K562 (cell line): ENCODE data around the gene EGR2. TPM values are rescaled to one million over a fixed set of nuclear protein-coding genes. Genes with fewer than 3 reads are reported as not detected.

Source experiments
- BACH1 ChIP-seq: fragments of 200-800 bp; sonication (Bioruptor generic); IDR thresholded peaks from 2 replicates; pipeline ENCODE4 v1.6.1; 2016; ENCODE audit warnings: missing genetic modification characterization, missing compliant biosample characterization
- CHAMP1 ChIP-seq: fragments of 450-650 bp; IDR thresholded peaks from 2 replicates; pipeline ENCODE4 v1.6.1; 2016; ENCODE audit warnings: mild to moderate bottlenecking
- CXXC5 ChIP-seq: fragments of 250-450 bp; sonication (Bioruptor Pico); IDR thresholded peaks from 2 replicates; pipeline ENCODE4 v1.8.0; 2022; ENCODE audit warnings: inconsistent platforms, mild to moderate bottlenecking, moderate library complexity
- DIDO1 ChIP-seq: fragments of 450-650 bp; IDR thresholded peaks from 2 replicates; pipeline ENCODE4 v1.6.1; 2016; ENCODE audit warnings: low read depth, missing biosample characterization, missing genetic modification characterization
- KLF6 ChIP-seq: fragments of 250-450 bp; sonication (Bioruptor Pico); IDR thresholded peaks from 2 replicates; pipeline ENCODE4 v1.4.0; 2020; ENCODE audit warnings: mild to moderate bottlenecking, moderate library complexity, borderline replicate concordance
- MYBL2 ChIP-seq, 2 experiments: fragments of 450-650 bp in 1 of 2; sonication (generic) in 1 of 2; formaldehyde crosslinking in 1 of 2; IDR thresholded peaks; 2 replicates each; pipeline versions ENCODE4 v1.6.1 to v1.8.1; 2017 to 2022; ENCODE audit warnings: borderline replicate concordance in 1 of 2, inconsistent platforms in 1 of 2, low read depth in 1 of 2, mild to moderate bottlenecking in 1 of 2, missing genetic modification reagents in 1 of 2, moderate library complexity in 1 of 2
- PHF20 ChIP-seq: fragments of 450-650 bp; IDR thresholded peaks from 2 replicates; pipeline ENCODE4 v1.6.1; 2018; ENCODE audit not compliant: partially characterized antibody
- POLR2H ChIP-seq: IDR thresholded peaks from 2 replicates; pipeline ENCODE4 v1.6.1; 2016; ENCODE audit warnings: missing genetic modification characterization, low read depth, mild to moderate bottlenecking, control low read depth, missing compliant biosample characterization, moderate library complexity
- STAT6 ChIP-seq: sonication (generic); formaldehyde crosslinking; IDR thresholded peaks from 2 replicates; pipeline ENCODE4 v1.8.1; 2023; ENCODE audit warnings: mild to moderate bottlenecking, missing genetic modification reagents
- XRCC5 ChIP-seq: fragments of 200-400 bp; formaldehyde crosslinking; IDR thresholded peaks from 2 replicates; pipeline ENCODE4 v1.6.1; 2017; ENCODE audit warnings: low read depth, mild to moderate bottlenecking, low read length
- ZBTB12 ChIP-seq: fragments of 250-450 bp; sonication (Bioruptor Pico); IDR thresholded peaks from 2 replicates; pipeline ENCODE4 v1.4.0; 2020
- ZBTB8A ChIP-seq: fragments of 450-650 bp; IDR thresholded peaks from 2 replicates; pipeline ENCODE4 v1.6.1; 2018; ENCODE audit warnings: mild to moderate bottlenecking, moderate library complexity; ENCODE audit not compliant: partially characterized antibody
- ZNF24 ChIP-seq: fragments of 450-650 bp; IDR thresholded peaks from 2 replicates; pipeline ENCODE4 v1.6.1; 2016
- ZNF395 ChIP-seq: fragments of 200-800 bp; sonication (Bioruptor generic); IDR thresholded peaks from 2 replicates; pipeline ENCODE4 v1.6.1; 2017; ENCODE audit warnings: missing genetic modification characterization, missing compliant biosample characterization
- polyA plus RNA-seq, 8 experiments: library from polyadenylated mRNA; depleted of rRNA in 4 of 8; stranded (reverse) in 5 of 8; unstranded in 3 of 8; fragments of >200 nt; fragmentation: Nextera tagmentation in 2 of 8; fragmentation: Illumina TruSeq in 1 of 8; extraction: Ambion mirVana in 2 of 8; extraction: Trizol in 1 of 8; gene quantifications; 2 replicates each; pipeline versions ENCODE4 v1.2.1 to v1.2.3, GENCODE V29; 2011 to 2014; ENCODE audit warnings: inconsistent platforms in 1 of 8, missing spikeins in 1 of 8
- total RNA-seq, 7 experiments: library from RNA; depleted of rRNA in 6 of 7; stranded (reverse); fragments of >200 nt in 6 of 7; fragmentation: Illumina TruSeq in 2 of 7; extraction: Trizol in 2 of 7; gene quantifications; 2 replicates each; pipeline versions ENCODE4 v1.2.1 to v1.2.3, GENCODE V29; 2011 to 2021; ENCODE audit warnings: low replicate concordance in 1 of 7

Gene EGR2
- total and polyA plus RNA-seq, 9 of the 15 experiments (the other 6 are each of a cell fraction or from before 2014, with no cell fraction given) = 0.08 to 0.18 (median 0.12) TPM; not detected in 4

GRCh38 chr10:62804356-62805230 is 11.6 kb downstream of the EGR2 start, which contains the start of gene ADO (continued):
- TF ChIP-seq ZNF395 (0 out of 2 replicates have a peak, but pooled peaks have one; percentile 24), BACH1 (tag) (peak; percentile 53; the same call in 1 of the 2 replicates), ZNF24 (peak; percentile 41; the same call in 1 of the 2 replicates), STAT6 (CRISPR knock-in tag) (no peak), CXXC5 (CRISPR knock-in tag) (peak; percentile 89), ZBTB8A (peak; percentile 65), MYBL2 (IDR thresholded peaks at IDR 0.05; ENCODE audit: low read depth) (no peak), MYBL2 (CRISPR knock-in tag; IDR thresholded peaks at IDR 0.05; ENCODE audit: borderline replicate concordance) (no peak), KLF6 (CRISPR knock-in tag) (peak; percentile 35; the same call in 1 of the 2 replicates), PHF20 (peak; percentile 95), XRCC5 (no peak), POLR2H (tag) (peak; percentile 41; the same call in 1 of the 2 replicates), DIDO1 (tag) (peak; percentile 86), ZBTB12 (CRISPR knock-in tag) (peak; percentile 91), CHAMP1 (peak; percentile 36; the same call in 1 of the 2 replicates)
